Osteocyte (in vitro differentiated cells): ENCODE measurements around the gene FMN2. TPM values are rescaled to one million over a fixed set of nuclear protein-coding genes. Genes with fewer than 3 reads are reported as not detected.

Source experiments
- DNase-seq: peaks from one replicate; pipeline ENCODE4 v3.0.0; 2021; ENCODE audit warnings: mixed read lengths; ENCODE audit not compliant: unreplicated experiment; ENCODE audit errors: extremely low spot score
- H3K27ac Mint-ChIP-seq: one replicate; pipeline ENCODE4 v1.8.0; 2021; ENCODE audit warnings: mild to moderate bottlenecking, mixed read lengths; ENCODE audit not compliant: unreplicated experiment
- H3K27me3 Mint-ChIP-seq: one replicate; pipeline ENCODE4 v1.8.0; 2021; ENCODE audit warnings: mixed read lengths; ENCODE audit not compliant: unreplicated experiment
- H3K36me3 Mint-ChIP-seq: one replicate; pipeline ENCODE4 v1.8.0; 2021; ENCODE audit warnings: mixed read lengths; ENCODE audit not compliant: unreplicated experiment
- H3K4me1 Mint-ChIP-seq: one replicate; pipeline ENCODE4 v1.8.0; 2021; ENCODE audit warnings: mixed read lengths; ENCODE audit not compliant: unreplicated experiment
- H3K4me3 Mint-ChIP-seq: one replicate; pipeline ENCODE4 v1.8.0; 2021; ENCODE audit warnings: mild to moderate bottlenecking, moderate library complexity, mixed read lengths; ENCODE audit not compliant: unreplicated experiment
- H3K9me3 Mint-ChIP-seq: one replicate; pipeline ENCODE4 v1.8.0; 2021; ENCODE audit warnings: mixed read lengths; ENCODE audit not compliant: unreplicated experiment
- CTCF ChIP-seq: fragments of 200-600 bp; sonication (generic); IDR thresholded peaks from 2 replicates; pipeline ENCODE4 v1.5.0; 2021; ENCODE audit warnings: antibody characterized with exemption, mild to moderate bottlenecking, moderate library complexity
- total RNA-seq: library from RNA; stranded (reverse); gene quantifications from 2 replicates; pipeline ENCODE4 v1.2.1, GENCODE V29; 2021

The FMN2 gene
- total RNA-seq, 1 donor from 2014 or later = 8.6 TPM

GRCh38 chr1:240194120-240194519 is 102.4 kb downstream of the FMN2 start:
- H3K27me3 Mint-ChIP-seq = no peaks in the 10 kb centered on the region
- H3K4me1 Mint-ChIP-seq = peaks cover 13% of the 10 kb centered on the region
- H3K27ac Mint-ChIP-seq = no peak overlapping the region
- H3K36me3 Mint-ChIP-seq = no peaks in the 10 kb centered on the region
- H3K4me3 Mint-ChIP-seq = no peak overlapping the region
- no peak for DNase-seq
- TF ChIP-seq CTCF = no peak
- H3K9me3 Mint-ChIP-seq = no peaks in the 10 kb centered on the region

GRCh38 chr1:240198376-240198775 is 106.7 kb downstream of the FMN2 start:
- no peak overlapping the region for H3K4me3 Mint-ChIP-seq
- H3K27ac Mint-ChIP-seq = no peak overlapping the region
- no peaks in the 10 kb centered on the region for H3K27me3 Mint-ChIP-seq
- H3K9me3 Mint-ChIP-seq = peaks cover 5% of the 10 kb centered on the region
- TF ChIP-seq CTCF = no peak
- H3K4me1 Mint-ChIP-seq = peaks cover 4% of the 10 kb centered on the region
- H3K36me3 Mint-ChIP-seq = peaks cover 12% of the 10 kb centered on the region
- DNase-seq = no peak

GRCh38 chr1:240199758-240200645 is 108.3 kb downstream of the FMN2 start:
- H3K9me3 Mint-ChIP-seq = peaks cover 5% of the 10 kb centered on the region
- H3K36me3 Mint-ChIP-seq = peaks cover 12% of the 10 kb centered on the region
- H3K4me3 Mint-ChIP-seq = no peak overlapping the region
- no peaks in the 10 kb centered on the region for H3K27me3 Mint-ChIP-seq
- DNase-seq = no peak
- no peak overlapping the region for H3K27ac Mint-ChIP-seq
- no peak for TF ChIP-seq CTCF
- H3K4me1 Mint-ChIP-seq = no peaks in the 10 kb centered on the region

GRCh38 chr1:240201931-240202330 is 110.2 kb downstream of the FMN2 start:
- no peaks in the 10 kb centered on the region for H3K4me1 Mint-ChIP-seq
- H3K27ac Mint-ChIP-seq = no peak overlapping the region
- no peak overlapping the region for H3K4me3 Mint-ChIP-seq
- peaks cover 12% of the 10 kb centered on the region for H3K36me3 Mint-ChIP-seq
- no peak for TF ChIP-seq CTCF
- DNase-seq = no peak
- peaks cover 5% of the 10 kb centered on the region for H3K9me3 Mint-ChIP-seq
- H3K27me3 Mint-ChIP-seq = no peaks in the 10 kb centered on the region

GRCh38 chr1:240207073-240207709 is 115.5 kb downstream of the FMN2 start:
- H3K27me3 Mint-ChIP-seq = no peaks in the 10 kb centered on the region
- no peak overlapping the region for H3K4me3 Mint-ChIP-seq
- DNase-seq = no peak
- H3K4me1 Mint-ChIP-seq = peaks cover 10% of the 10 kb centered on the region
- H3K36me3 Mint-ChIP-seq = peaks cover 4% of the 10 kb centered on the region
- no peaks in the 10 kb centered on the region for H3K9me3 Mint-ChIP-seq
- no peak for TF ChIP-seq CTCF
- H3K27ac Mint-ChIP-seq = no peak overlapping the region
